Activated CD8-positive, alpha-beta T cell treated with anti-CD3 and anti-CD28 coated beads for 36 hours (primary cell): Measurements from ENCODE around the gene NDUFA3. TPM values are rescaled to one million over a fixed set of nuclear protein-coding genes. Genes with fewer than 3 reads are reported as not detected.
A peak's percentile ranks its signal among the peaks of the same experiment; 100 is the strongest.
"Not testable (repeated sequence)": the region's sequence is repeated elsewhere in the genome, so short reads cannot be mapped to it uniquely, and the experiment has no call there.

Experiments
- ATAC-seq: fragments of 200-7000 bp; cut with Tn5 transposase; one replicate; pipeline ENCODE4 v1.10.0; 2021; ENCODE audit warnings: mild to moderate bottlenecking, moderate library complexity
- CTCF ChIA-PET: fragments of 350-600 bp; sonication (Branson Sonifier 250); formaldehyde crosslinking; loops from one replicate; lab custom pipeline; 2021; ENCODE audit warnings: antibody characterized with exemption; lab: Charles Lee
- POLR2A ChIA-PET: fragments of 350-600 bp; sonication (Branson Sonifier 250); formaldehyde crosslinking; loops from one replicate; lab custom pipeline; 2021; ENCODE audit warnings: antibody characterized with exemption; lab: Charles Lee
- DNase-seq: peaks from one replicate; pipeline ENCODE4 v3.0.0-alpha.2; 2020
- H3K27ac Mint-ChIP-seq: one replicate; pipeline ENCODE4 v1.8.0; 2021; ENCODE audit warnings: mild to moderate bottlenecking, mixed read lengths
- H3K27me3 Mint-ChIP-seq: one replicate; pipeline ENCODE4 v1.8.0; 2021; ENCODE audit warnings: mixed read lengths
- H3K36me3 Mint-ChIP-seq: one replicate; pipeline ENCODE4 v1.8.0; 2021; ENCODE audit warnings: low read depth, mixed read lengths
- H3K4me1 Mint-ChIP-seq: one replicate; pipeline ENCODE4 v1.8.0; 2021; ENCODE audit warnings: low read depth, mixed read lengths
- H3K4me3 Mint-ChIP-seq: one replicate; pipeline ENCODE4 v1.8.0; 2021; ENCODE audit warnings: mild to moderate bottlenecking, moderate library complexity, mixed read lengths
- H3K9me3 Mint-ChIP-seq: one replicate; pipeline ENCODE4 v1.8.0; 2021; ENCODE audit warnings: mixed read lengths
- intact Hi-C: fragments of 100-400 bp; cut with micrococcal nuclease; formaldehyde crosslinking; loops from one replicate; pipeline ENCODE4 v1.10.0; 2022
- total RNA-seq, 2 experiments: library from RNA; stranded (reverse); gene quantifications; one replicate each; pipeline ENCODE4 v1.2.3, GENCODE V29; 2021
- TF ChIP-seq, protein P1 (sequence below): fragments of 200-600 bp; IDR thresholded peaks from one replicate; pipeline ENCODE4 v1.8.0; 2022; ENCODE audit warnings: antibody characterized with exemption, mild to moderate bottlenecking

NDUFA3 gene
- total RNA-seq, 2 experiments from 2014 or later = 94.8 to 96.7 TPM

DNA sequence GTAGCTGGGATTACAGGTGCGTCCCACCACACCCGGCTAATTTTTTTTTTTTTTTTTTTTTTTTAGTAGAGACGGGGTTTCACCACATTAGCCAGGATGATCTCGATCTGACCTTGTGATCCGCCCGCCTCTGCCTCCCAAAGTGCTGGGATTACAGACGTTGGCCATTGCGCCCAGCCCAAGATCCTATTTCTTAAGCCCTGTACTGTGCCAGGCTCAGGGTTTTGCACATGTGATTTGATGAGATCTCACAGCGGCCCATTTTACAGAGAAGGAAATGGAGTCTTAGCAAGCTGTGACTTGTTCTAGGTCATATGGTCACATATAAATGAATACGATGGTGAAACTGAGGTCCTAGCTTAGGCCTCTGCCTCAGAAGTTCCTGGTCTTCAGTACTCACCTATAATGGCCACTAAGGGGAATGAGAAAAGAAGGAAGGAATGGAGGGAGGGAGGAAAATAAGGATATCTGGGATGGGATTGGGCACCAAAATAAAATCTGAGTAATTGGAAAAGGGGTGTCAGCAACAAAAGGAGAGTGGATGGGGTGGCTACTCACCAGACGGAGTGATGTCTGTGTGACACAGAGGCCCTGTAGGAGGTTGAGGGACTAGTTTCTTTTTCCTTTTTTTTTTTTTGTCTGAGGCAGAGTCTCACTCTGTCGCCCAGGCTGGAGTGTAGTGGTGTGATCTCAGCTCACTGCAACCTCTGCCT is 3.3 kb upstream of the NDUFA3 start:
- POLR2A ChIA-PET = interaction anchor here (0.6 kb wide), 1 partner anchor 16 kb away, joined by 3 read pairs; the partner anchor contains the start of genes PRPF31 and TFPT
- peaks cover 13% of the 10 kb centered on the region for H3K27me3 Mint-ChIP-seq
- ATAC-seq = no peak
- H3K4me3 Mint-ChIP-seq = no peak overlapping the region
- DNase-seq = no peak
- peaks cover 15% of the 10 kb centered on the region for H3K4me1 Mint-ChIP-seq
- no peak overlapping the region for H3K27ac Mint-ChIP-seq
- intact Hi-C loops = no loop called here
- peaks cover 3% of the 10 kb centered on the region for H3K36me3 Mint-ChIP-seq
- CTCF ChIA-PET = no interaction called here
- no peaks in the 10 kb centered on the region for H3K9me3 Mint-ChIP-seq
- TF ChIP-seq, protein P1, sequence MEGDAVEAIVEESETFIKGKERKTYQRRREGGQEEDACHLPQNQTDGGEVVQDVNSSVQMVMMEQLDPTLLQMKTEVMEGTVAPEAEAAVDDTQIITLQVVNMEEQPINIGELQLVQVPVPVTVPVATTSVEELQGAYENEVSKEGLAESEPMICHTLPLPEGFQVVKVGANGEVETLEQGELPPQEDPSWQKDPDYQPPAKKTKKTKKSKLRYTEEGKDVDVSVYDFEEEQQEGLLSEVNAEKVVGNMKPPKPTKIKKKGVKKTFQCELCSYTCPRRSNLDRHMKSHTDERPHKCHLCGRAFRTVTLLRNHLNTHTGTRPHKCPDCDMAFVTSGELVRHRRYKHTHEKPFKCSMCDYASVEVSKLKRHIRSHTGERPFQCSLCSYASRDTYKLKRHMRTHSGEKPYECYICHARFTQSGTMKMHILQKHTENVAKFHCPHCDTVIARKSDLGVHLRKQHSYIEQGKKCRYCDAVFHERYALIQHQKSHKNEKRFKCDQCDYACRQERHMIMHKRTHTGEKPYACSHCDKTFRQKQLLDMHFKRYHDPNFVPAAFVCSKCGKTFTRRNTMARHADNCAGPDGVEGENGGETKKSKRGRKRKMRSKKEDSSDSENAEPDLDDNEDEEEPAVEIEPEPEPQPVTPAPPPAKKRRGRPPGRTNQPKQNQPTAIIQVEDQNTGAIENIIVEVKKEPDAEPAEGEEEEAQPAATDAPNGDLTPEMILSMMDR = no peak

GRCh38 chr19:54099903-54100255 is 2.8 kb upstream of the NDUFA3 start:
- POLR2A ChIA-PET = interaction anchor here (0.6 to 1.1 kb wide), 2 partner anchors 15 to 16 kb away, joined by 3 read pairs; partner anchors contain the start of genes PRPF31 and TFPT
- ATAC-seq, H3K9me3 Mint-ChIP-seq, H3K27me3 Mint-ChIP-seq, DNase-seq, intact Hi-C loops, H3K27ac Mint-ChIP-seq, H3K36me3 Mint-ChIP-seq, CTCF ChIA-PET, H3K4me3 Mint-ChIP-seq: not testable (repeated sequence)
- peaks cover 17% of the 10 kb centered on the region for H3K4me1 Mint-ChIP-seq

GRCh38 chr19:54100561-54100960 is 2.1 kb upstream of the NDUFA3 start, which contains the start of gene OSCAR:
TSS of gene OSCAR (minus strand) at chr19:54100803. CDS start at chr19:54100792, 11 bp downstream.
- DNase-seq (no peak), ATAC-seq (no peak)
- Mint-ChIP-seq H3K4me3 (peak within 1 kb of the TSS; percentile 5), H3K27me3 (peaks cover 6% of the 10 kb centered on the region), H3K36me3 (peaks cover 8% of the 10 kb centered on the region), H3K27ac (no peak within 1 kb of the TSS), H3K9me3 (no peaks in the 10 kb centered on the region), H3K4me1 (peaks cover 22% of the 10 kb centered on the region)
- CTCF ChIA-PET = no interaction called here
- POLR2A ChIA-PET = interaction anchor here (1.1 kb wide), 1 partner anchor 15 kb away, joined by 3 read pairs; the partner anchor contains the start of genes PRPF31 and TFPT
- TF ChIP-seq, protein P1 = no peak
- intact Hi-C loops = no loop called here

- Mint-ChIP-seq H3K4me3 (no peak overlapping the region), H3K27me3 (no peaks in the 10 kb centered on the region), H3K27ac (peak overlapping the region; percentile 32), H3K36me3 (peaks cover 29% of the 10 kb centered on the region), H3K9me3 (no peaks in the 10 kb centered on the region), H3K4me1 (peaks cover 21% of the 10 kb centered on the region)
- intact Hi-C loops = no loop called here
- DNase-seq (no peak), ATAC-seq (no peak)
- TF ChIP-seq, protein P1 = no peak
- ChIA-PET CTCF (no interaction called here), POLR2A (interaction anchor here (4.6 kb wide), 1 partner anchor 10 kb away, joined by 42 read pairs; the partner anchor contains the start of genes PRPF31 and TFPT)
Measured at GRCh38 chr19:54104998-54105715, 2.5 kb downstream of the NDUFA3 start.

- H3K27me3 Mint-ChIP-seq = no peaks in the 10 kb centered on the region
- peaks cover 34% of the 10 kb centered on the region for H3K36me3 Mint-ChIP-seq
- no peak overlapping the region for H3K4me3 Mint-ChIP-seq
- ATAC-seq (no peak), DNase-seq (no peak)
- intact Hi-C loops = no loop called here
- no peaks in the 10 kb centered on the region for H3K9me3 Mint-ChIP-seq
- H3K4me1 Mint-ChIP-seq = peaks cover 21% of the 10 kb centered on the region
- no peak overlapping the region for H3K27ac Mint-ChIP-seq
- TF ChIP-seq, protein P1 = no peak
- ChIA-PET POLR2A (interaction anchor here (4.6 kb wide), 1 partner anchor 9 kb away, joined by 42 read pairs; the partner anchor contains the start of genes PRPF31 and TFPT), CTCF (no interaction called here)
Measured at GRCh38 chr19:54105796-54106195, 3.1 kb downstream of the NDUFA3 start.
